ENCODE data around the gene ZNF407.

- TF ChIP-seq CTCF (conservative IDR thresholded peaks at IDR 0.05 in 1 of 2, IDR thresholded peaks at IDR 0.05 in 1 of 2; ENCODE audit: extremely low read depth in 1 of 2, insufficient read depth in 1 of 2, low read depth in 1 of 2, low read length in 2 of 2) (no peak), EZH2 (IDR thresholded peaks at IDR 0.05; ENCODE audit: borderline replicate concordance, low read length) (no peak)
These were observed 331.4 kb downstream of the ZNF407 start for GRCh38 chr18:74929110-74929509.
